SW 1271 (cell line): ENCODE measurements around the gene POFUT2.
"Not testable (repeated sequence)": the region's sequence is repeated elsewhere in the genome, so short reads cannot be mapped to it uniquely, and the experiment has no call there.

ENCODE experiments used
- DNase-seq, 2 experiments: peaks; one replicate each; lab custom pipeline; 2025; lab: John Stamatoyannopoulos, UW

POFUT2 gene

GRCh38 chr21:45309987-45310381 lies 22.3 kb upstream of the POFUT2 start:
- DNase-seq: no peak

DNA sequence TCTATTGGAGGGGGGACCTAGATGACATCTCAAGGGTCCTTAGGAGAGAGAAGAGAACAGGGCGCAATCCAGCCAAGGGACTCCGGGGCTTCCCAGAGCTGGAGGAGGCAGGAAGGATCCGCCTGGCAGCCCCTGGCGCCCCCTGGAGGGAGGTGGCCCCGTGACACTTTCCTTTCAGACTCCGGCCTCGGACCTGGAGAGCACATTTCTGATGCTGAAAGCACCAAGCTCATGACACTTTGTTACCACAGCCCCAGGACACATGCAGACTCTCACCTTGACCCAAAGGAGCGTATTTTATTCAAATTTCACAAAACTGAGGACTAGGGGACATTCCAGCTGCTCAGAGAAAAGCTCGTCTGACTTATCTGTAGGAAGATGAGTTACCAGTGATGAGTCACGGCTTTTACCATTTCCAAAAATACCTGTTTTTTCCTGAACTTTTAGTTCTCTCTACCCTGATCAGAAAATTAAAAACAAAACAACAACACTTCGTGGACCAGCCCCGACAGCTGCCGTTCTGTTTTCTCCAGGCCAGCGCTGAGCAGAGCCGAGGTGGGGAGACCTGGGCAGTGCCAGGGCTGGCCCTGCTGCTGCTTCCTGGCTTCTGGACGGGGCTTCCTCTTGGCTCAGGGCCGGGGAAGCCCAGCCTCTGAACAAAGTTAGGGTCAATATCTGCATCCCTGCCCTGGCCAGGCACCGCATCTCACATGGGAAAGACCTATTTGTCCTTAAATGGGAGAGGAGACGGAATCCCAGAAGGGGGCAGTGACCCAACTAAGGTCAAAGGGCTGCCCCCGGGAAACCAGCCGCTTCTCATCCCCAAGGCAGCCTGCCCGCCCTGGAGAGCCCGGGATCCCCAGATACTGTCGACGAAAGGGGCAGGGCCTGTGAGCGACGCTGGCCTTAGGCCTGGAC lies 21.6 kb upstream of the POFUT2 start:
- DNase-seq: no peak

GRCh38 chr21:45308194-45309068 lies 20.7 kb upstream of the POFUT2 start:
- DNase-seq: no peak

DNA sequence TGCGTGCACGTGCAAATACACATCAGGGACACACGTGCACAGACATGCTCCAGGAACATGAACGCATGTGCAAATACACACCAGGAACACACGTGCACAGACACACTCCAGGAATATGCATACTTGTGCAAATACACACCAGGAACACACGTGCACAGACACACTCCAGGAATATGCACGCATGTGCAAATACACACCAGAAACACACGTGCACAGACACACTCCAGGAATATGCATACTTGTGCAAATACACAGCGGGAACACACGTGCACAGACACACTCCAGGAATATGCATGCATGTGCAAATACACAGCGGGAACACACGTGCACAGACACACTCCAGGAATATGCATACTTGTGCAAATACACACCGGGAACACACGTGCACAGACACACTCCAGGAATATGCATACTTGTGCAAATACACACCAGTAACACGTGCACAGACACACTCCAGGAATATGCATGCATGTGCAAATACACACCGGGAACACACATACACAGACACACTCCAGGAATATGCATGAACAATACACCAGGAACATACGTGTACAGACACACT lies 20.0 kb upstream of the POFUT2 start:
- DNase-seq: not testable (repeated sequence)

- no peak for DNase-seq
These were observed 19.3 kb upstream of the POFUT2 start for GRCh38 chr21:45306832-45307571.

GRCh38 chr21:45306453-45306831 lies 18.7 kb upstream of the POFUT2 start:
- DNase-seq: no peak

GRCh38 chr21:45305836-45306235 lies 18.1 kb upstream of the POFUT2 start:
- no peak for DNase-seq

GRCh38 chr21:45304945-45305344 lies 17.2 kb upstream of the POFUT2 start:
- DNase-seq: no peak

GRCh38 chr21:45304476-45304830 lies 16.8 kb upstream of the POFUT2 start:
- no peak for DNase-seq

DNA sequence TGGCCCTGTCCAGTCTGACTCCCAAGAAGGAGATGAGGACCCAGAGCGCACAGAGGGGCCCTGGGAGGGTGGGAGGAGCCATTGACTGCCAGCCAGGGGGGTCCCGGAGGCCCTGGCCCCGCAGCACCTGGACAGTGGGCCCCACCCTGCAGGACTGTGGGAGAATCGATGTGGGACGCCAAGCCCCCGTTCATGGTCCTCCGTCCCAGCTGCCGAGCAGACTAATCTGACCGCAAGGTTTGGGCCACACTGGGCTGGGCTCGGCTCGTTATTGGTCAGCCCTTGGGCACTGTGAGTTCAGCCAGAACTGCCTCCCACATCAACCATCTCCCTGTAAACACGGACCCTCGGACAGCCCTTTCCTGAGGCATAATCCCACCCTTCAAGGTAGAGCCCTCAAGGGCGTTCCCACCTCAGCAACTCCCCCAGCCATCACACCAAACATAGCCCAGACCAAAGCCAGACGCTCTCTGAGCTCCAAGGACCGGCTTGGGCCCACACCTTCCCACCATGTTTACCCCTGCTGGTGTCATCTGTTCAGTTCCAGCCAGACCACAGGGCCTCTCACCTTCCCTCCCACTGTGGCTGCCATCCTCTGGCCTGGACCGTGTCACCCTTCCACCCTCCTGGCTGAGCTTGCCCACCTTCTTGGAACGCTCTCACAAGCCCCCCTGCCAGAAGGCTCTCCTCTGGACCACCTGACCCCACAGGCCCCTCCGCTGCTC lies 16.2 kb upstream of the POFUT2 start:
- DNase-seq: no peak

- no peak for DNase-seq
These were observed 15.5 kb upstream of the POFUT2 start for GRCh38 chr21:45303091-45303615.

DNA sequence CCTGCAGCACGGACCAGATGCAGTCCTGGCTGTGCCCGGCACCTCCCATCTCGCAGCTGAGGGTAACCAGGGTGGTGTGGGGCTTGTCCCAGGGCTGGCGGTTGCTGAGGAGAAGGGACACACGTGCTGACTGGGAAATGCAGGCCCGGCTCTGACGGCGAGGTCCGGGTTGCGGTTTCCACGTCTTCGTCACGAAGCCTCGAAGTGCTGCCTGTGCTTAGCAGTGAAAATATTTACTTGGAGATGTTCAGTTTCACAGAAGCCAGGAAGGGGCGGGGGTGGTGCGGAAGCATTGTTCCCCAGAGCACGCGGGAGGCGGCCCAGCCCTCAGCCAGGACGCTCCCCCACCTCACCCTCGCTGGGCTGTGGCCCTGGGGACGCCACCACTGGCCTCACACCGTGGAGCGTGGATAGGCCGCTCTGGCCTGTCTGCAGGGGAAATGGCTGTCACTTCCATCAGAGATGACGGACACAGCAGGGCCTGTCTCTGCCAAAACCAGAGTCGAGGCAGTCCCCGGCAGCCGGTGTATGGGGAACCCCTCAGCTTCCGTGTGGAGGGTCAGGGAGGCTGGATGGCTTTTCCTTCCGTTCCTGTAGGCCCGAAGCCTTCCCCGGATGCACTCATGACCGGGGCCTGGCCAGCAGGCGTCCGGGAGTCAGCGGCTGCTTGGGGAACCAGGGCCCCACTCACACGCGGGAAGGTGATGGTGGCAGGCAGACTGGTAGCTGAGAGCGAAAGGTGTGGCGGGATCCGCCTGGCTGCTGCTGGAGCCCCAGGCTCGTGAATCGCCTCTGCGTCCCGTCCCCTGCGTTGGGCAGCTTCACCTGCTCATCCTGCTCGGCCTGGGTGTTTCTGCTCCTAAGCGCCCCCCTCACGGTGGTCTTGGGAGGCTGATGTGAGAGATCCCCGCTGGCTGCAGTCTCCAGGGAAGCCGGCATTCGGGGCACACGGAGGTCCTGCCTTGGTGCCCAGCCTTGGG lies 14.7 kb upstream of the POFUT2 start:
- no peak for DNase-seq

DNA sequence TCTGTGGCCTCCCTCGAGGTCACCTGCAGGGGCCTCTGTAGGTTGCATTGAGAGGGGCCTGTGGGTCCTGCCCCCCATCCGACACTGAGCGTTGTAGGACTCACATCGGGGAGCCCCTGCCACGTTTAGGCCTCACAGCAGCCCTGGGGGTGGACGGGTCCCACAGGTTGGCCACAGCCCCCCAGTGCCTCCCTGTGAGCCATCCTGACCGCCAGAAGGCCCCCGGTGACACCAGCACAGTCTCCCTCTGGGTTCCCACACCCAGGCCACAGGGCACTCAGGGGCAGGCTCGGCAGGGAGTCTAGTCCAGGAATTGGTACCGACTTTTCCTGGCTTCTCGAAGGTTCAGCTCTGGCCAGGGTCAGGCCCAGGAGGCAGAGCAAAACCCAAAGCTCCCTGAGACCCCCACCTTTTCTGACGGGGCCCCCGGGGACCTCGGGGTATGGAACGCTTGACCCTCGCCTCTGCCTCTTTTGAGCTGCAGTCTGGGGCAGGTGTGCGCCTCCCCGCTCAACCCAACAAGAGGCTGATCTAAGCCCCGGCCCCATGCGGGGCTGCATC lies 13.9 kb upstream of the POFUT2 start:
- DNase-seq: no peak

- DNase-seq: no peak
These were observed 13.3 kb upstream of the POFUT2 start for GRCh38 chr21:45300786-45301520.

DNA sequence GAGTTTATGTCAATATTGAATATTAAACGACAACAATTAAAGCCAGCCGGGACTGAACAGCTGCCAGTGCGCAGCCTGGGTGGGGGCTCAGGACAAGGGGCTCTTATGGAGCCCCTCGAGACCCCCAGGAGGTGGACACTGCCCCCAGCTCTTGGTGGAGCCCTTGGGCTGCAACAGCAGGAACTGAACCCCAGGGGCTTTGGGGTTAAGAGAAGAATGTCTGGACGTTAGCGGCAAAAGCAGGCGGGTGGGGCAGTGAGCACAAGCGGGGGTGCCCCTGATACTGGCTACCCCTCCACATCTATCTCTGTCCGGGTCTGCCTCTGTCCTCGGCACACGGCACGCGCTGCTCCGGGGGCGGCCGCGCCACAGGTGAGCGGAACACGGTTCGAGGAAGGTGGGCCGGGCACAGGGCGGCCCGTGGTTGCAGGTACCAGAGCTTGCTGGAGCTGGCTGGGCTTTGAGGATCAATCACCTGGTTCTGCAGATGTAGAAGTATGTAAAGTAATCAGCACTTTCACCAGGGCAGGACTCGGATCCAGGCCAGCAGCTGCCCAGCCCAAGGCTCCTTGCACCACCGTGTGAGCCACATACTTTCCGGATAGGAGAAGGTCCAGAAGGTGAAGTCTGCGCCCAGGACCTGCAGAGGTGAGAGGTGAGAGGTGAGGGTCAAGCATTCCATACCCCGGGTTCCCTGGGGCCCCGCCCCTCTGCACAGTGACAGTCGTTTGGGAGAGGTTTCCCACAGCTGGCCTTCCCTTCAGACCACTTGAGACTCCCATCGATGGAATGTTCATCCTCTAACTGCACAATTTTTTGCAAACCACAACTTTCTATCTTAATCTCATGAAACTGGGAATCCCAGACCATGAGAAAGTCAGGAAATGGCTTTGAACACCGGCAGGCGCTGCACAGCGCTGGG lies 12.4 kb upstream of the POFUT2 start:
- no peak for DNase-seq

- no peak for DNase-seq
These were observed 11.6 kb upstream of the POFUT2 start for GRCh38 chr21:45299026-45299863.

- no peak for DNase-seq
These were observed 10.2 kb upstream of the POFUT2 start for GRCh38 chr21:45297869-45298268.
